ENCODE data around the gene ABCA12.

DNA sequence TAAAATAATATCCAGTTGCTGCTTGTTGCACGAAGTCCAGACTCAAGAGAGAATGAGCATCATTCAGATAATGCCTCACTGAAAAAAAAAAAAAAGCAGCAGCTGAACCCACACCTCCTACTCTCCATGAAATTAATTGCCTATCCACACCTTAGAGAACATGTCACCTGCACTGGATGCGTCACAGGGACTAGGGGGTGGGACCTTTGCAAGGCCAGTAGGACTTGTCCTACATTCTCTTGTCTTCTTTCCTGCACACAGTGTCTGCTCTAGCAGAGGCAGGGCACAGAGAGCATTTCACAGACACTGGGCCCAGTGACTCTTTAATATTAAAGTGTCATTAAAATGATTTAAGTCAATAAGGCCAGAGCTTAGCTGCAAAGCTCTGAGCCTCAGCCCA lies at the start of gene ABCA12:
- TF ChIP-seq, protein P1, sequence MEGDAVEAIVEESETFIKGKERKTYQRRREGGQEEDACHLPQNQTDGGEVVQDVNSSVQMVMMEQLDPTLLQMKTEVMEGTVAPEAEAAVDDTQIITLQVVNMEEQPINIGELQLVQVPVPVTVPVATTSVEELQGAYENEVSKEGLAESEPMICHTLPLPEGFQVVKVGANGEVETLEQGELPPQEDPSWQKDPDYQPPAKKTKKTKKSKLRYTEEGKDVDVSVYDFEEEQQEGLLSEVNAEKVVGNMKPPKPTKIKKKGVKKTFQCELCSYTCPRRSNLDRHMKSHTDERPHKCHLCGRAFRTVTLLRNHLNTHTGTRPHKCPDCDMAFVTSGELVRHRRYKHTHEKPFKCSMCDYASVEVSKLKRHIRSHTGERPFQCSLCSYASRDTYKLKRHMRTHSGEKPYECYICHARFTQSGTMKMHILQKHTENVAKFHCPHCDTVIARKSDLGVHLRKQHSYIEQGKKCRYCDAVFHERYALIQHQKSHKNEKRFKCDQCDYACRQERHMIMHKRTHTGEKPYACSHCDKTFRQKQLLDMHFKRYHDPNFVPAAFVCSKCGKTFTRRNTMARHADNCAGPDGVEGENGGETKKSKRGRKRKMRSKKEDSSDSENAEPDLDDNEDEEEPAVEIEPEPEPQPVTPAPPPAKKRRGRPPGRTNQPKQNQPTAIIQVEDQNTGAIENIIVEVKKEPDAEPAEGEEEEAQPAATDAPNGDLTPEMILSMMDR (IDR thresholded peaks at IDR 0.05) = no peak
- TF ChIP-seq POLR2A (IDR thresholded peaks at IDR 0.05) = no peak

Measured in tibial nerve (tissue), 3 donors.